Measurements from ENCODE around the gene RPS21.

DNA sequence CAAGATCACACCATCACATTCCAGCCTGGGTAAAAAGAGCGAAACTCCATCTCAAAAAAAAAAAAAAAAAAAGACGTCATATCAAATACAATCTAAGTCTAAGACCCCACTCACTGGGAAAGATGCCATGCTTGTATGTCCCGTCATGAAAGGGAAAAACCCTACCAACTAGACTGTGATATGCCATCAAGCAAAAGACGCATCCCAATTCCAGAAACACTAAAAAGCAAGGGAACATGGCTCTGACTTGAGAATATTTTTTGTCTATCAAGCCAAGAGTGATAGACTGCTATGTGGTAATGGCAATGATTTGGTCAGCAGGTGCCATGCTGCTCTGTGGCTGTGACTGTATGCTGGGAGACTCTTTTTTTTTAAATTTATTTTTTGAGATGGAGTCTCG lies 42.8 kb upstream of the RPS21 start:
- TF ChIP-seq, protein P1, sequence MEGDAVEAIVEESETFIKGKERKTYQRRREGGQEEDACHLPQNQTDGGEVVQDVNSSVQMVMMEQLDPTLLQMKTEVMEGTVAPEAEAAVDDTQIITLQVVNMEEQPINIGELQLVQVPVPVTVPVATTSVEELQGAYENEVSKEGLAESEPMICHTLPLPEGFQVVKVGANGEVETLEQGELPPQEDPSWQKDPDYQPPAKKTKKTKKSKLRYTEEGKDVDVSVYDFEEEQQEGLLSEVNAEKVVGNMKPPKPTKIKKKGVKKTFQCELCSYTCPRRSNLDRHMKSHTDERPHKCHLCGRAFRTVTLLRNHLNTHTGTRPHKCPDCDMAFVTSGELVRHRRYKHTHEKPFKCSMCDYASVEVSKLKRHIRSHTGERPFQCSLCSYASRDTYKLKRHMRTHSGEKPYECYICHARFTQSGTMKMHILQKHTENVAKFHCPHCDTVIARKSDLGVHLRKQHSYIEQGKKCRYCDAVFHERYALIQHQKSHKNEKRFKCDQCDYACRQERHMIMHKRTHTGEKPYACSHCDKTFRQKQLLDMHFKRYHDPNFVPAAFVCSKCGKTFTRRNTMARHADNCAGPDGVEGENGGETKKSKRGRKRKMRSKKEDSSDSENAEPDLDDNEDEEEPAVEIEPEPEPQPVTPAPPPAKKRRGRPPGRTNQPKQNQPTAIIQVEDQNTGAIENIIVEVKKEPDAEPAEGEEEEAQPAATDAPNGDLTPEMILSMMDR (IDR thresholded peaks at IDR 0.05): no peak
- TF ChIP-seq POLR2A (IDR thresholded peaks at IDR 0.05): no peak
